GM19372 (cell line): Measurements from ENCODE around the gene CLEC4F.
"Not testable (repeated sequence)": the region's sequence is repeated elsewhere in the genome, so short reads cannot be mapped to it uniquely, and the experiment has no call there.

ENCODE experiments used
- ATAC-seq: cut with Tn5 transposase; IDR thresholded peaks from one replicate; pipeline ENCODE4 v1.9.1; 2021; ENCODE audit warnings: mild to moderate bottlenecking, low read depth, moderate library complexity; ENCODE audit not compliant: unreplicated experiment

Gene CLEC4F

DNA sequence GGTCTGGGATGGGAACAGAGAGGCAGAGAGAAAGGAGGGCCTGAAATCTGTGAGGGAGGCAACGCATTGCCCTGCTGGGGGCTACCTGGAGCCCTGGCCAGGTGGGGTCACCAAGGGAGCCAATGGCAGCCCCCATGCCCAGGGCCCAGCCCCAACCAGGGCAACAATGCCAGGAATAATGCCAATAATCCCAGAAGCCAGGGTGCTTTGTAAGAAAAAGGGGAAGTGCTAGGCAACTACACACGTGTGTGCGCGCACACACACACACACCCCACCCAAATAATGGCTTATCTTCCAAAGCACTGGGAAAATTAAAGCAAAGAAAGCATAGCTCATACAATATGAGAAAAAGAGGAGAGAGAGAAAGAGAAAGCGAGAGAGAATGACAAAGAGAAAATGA is 7.0 kb upstream of the CLEC4F start:
- no peak for ATAC-seq

- no peak for ATAC-seq
Observed at GRCh38 chr2:70826696-70827350, 6.4 kb upstream of the CLEC4F start.

DNA sequence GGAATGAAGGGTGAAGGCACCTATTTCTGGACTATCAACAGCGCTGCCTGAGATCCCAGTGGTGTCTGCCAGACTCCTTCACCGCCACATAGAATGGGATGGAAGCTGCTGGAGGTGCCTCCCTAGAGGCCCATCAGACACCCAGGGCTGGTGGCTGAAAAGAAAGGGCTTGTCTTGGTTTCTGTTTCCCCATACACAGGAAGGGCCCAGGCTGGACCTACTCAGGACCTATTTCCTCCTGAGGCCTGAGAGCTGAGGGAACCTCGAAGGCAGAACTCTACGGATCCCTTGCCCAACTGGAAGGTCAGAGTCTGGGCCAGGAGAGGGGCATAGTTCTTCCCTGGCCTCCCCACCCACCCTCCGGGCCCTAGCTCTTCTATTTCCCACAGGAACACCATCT is 2.9 kb upstream of the CLEC4F start:
- no peak for ATAC-seq

DNA sequence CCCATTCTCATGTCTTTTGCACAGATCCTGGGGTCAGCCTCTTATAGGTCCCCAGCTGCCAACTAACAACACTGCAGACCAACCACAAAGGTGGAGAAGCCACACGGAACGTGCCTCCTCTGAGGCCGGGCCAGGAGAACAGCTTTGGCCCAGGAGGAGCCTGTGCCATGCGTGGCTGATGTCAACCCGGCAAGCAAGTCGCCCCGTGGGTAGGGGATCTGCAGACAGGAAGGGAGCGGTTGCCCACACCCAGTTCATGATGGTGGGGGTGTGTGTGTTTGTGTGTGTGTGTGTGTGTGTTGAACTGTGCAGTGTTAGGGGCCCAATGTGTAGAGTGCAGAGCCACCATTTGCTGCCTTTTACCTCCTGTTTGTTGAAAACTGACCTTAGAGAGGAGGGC is 2.4 kb upstream of the CLEC4F start:
- no peak for ATAC-seq

GRCh38 chr2:70817284-70817954 is 3.0 kb downstream of the CLEC4F start:
- no peak for ATAC-seq

DNA sequence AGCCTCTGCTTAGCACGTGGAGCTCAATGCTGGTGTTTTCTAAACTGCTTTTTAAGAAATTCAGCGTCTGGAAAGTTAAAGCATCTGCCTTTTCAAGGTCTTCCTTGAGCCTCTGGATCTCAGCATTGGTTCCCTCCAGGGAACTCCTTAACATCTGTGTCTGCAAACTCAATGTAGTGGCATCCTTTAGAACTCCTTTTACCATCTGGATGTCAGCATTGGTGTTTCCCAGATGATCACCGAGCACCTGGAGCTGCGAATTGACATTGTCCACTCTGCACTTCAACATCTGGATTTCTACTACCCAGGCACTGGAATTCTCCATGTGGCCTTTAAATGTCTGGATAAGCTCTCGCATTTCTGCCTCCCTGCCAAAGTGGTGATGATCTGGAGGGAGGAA is 3.7 kb downstream of the CLEC4F start:
- no peak for ATAC-seq

DNA sequence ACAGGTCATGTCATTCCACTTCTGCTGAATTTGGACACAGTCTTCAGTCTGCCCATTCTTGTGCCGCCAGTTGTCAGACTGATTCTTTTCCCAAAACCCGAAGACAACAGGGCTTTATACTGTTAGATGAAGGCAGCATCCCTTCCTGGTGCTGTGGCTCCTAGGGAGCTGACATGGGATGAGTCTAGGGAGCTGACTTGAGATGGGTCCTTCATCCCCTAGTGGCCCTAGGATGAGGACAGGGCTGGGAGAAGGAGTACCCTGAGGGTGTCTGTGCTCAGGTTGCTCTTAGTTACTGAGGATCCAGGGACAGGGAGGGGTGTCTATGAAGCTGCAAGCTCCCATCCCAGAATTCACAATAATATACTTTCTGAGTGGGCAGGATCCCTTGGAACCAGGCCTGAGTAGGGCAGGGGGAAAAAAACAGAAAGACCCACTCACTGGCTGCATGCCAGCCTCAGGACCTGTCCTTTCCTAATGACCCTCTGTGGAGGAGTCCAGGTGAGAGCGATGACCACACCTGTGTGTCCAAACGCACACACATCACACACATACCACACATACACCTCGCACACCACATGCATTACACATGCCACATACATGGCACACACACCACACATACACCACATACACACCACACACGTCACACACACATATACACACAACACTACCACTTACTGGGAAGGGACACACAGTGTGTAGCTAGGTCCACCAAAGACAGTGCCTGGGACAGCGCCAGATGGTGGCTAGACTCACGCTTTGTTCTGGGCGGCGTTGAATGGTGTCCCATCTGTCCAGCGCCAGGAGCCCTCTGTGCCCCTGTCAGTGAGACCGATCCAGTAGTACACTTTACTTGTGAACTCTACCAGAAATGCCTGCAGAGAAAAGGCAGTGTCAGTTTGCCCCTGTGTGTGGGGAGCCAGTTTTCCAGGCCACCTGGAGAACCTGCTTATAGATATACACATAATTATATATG is 11.1 kb downstream of the CLEC4F start:
- ATAC-seq, result no peak

DNA sequence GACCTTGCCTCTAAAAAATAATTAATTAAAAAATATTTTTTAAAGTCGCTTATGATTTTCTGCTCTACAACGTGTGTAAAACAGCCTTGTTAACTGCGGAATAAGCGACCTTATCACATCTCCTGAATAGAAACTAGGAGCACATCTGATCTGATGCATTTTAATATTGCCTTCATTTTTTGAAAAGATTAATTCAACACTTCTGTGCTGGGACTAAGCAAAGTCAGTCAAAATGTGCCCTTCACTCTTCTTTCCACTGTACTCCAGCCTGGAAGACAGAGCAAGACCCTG is 12.6 kb downstream of the CLEC4F start:
- ATAC-seq, result no peak

DNA sequence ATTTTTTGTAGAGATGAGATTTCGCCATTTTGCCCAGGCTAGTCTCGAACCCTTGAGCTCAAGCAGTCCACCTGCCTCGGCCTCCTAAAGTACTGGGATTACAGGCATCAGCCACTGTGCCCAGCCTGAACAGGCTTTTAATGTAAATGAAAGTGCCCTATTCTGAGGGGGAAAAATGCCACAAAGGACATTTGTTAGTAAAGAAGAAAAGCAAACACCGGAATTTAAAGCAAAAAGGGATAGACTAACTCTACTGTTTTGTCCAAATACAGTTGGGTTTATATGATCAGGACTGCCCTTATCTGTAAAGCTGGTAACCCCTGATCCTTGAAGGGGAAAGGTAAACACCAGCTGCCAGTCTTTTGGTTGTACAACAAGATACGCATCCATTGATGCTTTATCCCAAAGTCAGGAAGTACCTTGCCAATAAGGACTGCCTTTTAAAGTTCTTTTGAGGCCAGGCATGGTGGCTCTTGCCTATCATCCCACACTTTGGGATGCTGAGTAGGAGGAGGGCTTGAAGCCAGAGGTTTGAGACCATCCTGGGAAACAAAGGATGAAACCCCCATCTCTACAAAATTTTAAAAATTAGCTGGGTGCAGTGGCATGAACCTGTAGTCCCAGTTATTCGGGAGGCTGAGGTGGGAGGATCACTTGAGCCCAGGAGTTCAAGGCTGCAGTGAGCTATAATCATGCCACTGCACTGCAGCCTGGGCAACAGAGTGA is 13.1 kb downstream of the CLEC4F start:
- ATAC-seq, result no peak

DNA sequence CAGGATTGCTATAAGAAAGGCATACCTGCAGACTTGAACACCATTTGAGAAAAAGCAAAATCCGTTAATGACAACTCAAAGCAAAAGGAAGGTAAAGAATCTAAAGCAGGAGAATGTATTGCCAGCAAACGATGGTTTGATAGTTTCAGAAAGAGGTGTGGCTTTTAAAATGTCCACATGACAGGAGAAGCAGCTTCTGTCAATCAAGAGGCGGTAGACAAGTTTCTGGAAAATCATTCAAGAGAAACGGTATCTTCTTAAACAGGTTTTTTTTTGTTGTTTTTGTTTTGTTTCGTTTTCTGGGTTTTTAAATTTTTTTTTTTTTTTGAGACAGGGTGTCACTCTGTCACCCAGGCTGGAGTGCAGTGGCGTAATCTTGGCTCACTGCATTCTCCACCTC is 13.8 kb downstream of the CLEC4F start:
- ATAC-seq, result no peak

- no peak for ATAC-seq
Observed at GRCh38 chr2:70806013-70806412, 14.4 kb downstream of the CLEC4F start.

GRCh38 chr2:70801607-70802263 is 18.7 kb downstream of the CLEC4F start:
- ATAC-seq, result no peak

DNA sequence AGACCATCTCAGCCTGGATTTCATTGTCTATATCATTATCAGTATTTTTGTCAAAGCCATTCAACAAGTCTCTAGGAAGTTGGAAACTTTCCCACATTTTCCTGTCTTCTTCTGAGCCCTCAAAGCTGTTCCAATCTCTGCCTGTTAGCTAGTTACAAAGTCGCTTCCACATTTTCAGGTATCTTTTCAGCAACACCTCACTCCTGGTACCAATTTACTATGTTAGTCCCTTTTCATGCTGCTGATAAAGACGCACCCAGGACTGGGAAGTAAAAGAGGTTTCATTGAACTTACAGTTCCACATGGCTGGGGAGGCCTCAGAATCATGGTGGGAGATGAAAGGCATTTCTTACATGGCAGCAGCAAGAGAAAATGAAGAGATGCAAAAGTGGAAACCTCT is 20.7 kb downstream of the CLEC4F start:
- ATAC-seq, result no peak

- ATAC-seq, result not testable (repeated sequence)
Observed at GRCh38 chr2:70797996-70798395, 22.4 kb downstream of the CLEC4F start.

DNA sequence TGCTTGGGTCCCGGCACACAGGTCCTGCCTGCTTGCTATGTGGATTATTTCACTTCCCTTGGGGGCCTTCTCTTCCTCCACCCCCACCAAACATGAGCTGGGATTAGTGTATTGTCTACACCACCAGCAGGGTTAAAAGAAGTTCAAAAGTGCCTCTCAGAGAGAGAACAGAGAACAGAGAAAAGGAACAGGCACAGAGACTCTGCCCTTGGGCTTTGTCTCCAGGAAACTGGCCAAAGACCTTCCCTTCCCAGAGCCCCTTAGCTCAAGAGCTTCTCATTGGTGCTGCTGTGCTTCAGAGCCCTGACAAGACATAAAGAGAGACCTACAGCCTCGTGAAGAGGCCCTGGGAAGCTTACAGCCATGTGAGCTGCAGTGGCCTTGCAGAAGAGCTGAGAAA is 22.9 kb downstream of the CLEC4F start:
- no peak for ATAC-seq

- ATAC-seq, result no peak
Observed at GRCh38 chr2:70796262-70796661, 24.1 kb downstream of the CLEC4F start.

- no peak for ATAC-seq
Observed at GRCh38 chr2:70795164-70795995, 25.0 kb downstream of the CLEC4F start.

- ATAC-seq, result no peak
Observed at GRCh38 chr2:70793450-70793849, 26.9 kb downstream of the CLEC4F start.

- no peak for ATAC-seq
Observed at GRCh38 chr2:70790136-70790828, 30.1 kb downstream of the CLEC4F start, which contains the start of gene FIGLA. TSS of gene FIGLA (minus strand) at chr2:70790643. CDS start at chr2:70790638, 5 bp downstream.
